ENCODE results near the gene RAVER1. TPM values are rescaled to one million over a fixed set of nuclear protein-coding genes. Genes with fewer than 3 reads are reported as not detected.

The RAVER1 gene
- total RNA-seq, 1 experiment from 2014 or later: 55.6 TPM

DNA sequence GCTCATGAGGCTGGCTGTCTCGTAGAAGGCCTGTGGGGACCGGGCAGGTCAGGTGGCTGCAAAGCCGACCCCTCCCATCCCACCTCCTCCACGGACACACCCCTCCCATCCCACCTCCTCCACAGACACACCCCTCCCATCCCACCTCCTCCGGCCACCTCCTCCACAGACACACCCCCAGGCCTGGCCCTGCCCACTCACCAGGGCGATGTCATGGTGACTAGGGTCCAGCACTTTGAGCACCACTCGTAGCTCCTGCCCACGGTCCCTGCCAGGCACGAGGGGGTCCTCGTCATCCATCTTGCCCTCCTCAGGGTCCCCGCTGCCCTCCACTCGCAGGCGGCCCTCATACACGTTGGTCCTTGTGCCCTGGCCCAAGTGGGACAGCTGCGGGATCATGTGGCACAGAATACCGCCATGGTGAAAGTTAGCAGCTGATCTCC lies 28.3 kb upstream of the RAVER1 start:
- BruUV-seq (replicated peaks): no TSS peak

DNA sequence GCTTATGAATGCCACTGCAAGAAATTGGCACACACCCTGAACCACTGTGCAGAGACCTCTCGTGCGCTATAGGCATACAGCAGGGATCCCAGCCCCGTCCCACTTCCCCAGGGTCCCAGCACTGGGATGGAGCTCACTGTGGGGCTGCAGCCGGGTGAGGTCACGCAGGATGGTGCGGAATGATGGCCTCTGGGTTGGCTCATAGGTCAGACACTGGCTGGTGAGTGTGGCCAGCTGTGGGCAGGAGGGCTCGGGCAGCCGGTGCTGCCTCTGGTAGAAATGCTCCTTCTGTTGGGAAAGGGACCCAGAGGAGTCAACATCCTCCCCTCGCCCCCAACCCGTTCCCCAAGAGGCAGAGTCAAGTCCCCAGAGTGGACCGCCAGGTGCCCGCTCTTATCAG lies 23.1 kb upstream of the RAVER1 start:
- Histone ChIP-seq H3K27ac (ENCODE audit: low read length) (no peak overlapping the region), H3K27me3 (ENCODE audit: control insufficient read depth, insufficient read depth, low read length) (no peaks in the 10 kb centered on the region), H3K36me3 (ENCODE audit: control insufficient read depth, insufficient read depth, low read length) (no peaks in the 10 kb centered on the region), H3K4me3 (ENCODE audit: low read depth in 2 of 2, low read length in 2 of 2) (no peak overlapping the region), H3K9me3 (ENCODE audit: control insufficient read depth, insufficient read depth, low read depth, low read length) (no peaks in the 10 kb centered on the region), H3K4me1 (ENCODE audit: control insufficient read depth, insufficient read depth, low read length) (no peaks in the 10 kb centered on the region)
- ChIA-PET CTCF (no interaction called here), POLR2A (interaction anchor here (0.6 kb wide), 1 partner anchor 14 kb away, joined by 3 read pairs; no protein-coding TSS in a partner anchor)
- intact Hi-C loops (cut with micrococcal nuclease; ENCODE audit: unreplicated experiment): no loop called here
- no TSS peak for BruUV-seq (replicated peaks)
- in situ Hi-C loops (cut with HindIII; ENCODE audit: low pct_unique_long_range_greater_than_20kb, low sequenced_read_pairs): no loop called here
- no peak for TF ChIP-seq TCF7L2 (IDR thresholded peaks at IDR 0.05; ENCODE audit: low read depth, low read length)
- TF ChIP-seq CTCF (IDR thresholded peaks at IDR 0.05): no peak
- TF ChIP-seq POLR2AphosphoS5 (IDR thresholded peaks at IDR 0.05; ENCODE audit: low read depth, low read length): no peak
- TF ChIP-seq SIN3A (IDR thresholded peaks at IDR 0.05; ENCODE audit: borderline replicate concordance, insufficient read depth, low read depth, low read length): no peak
- TF ChIP-seq REST (IDR thresholded peaks at IDR 0.05; ENCODE audit: insufficient read depth in 1 of 2, low read depth in 2 of 2, low read length in 1 of 2): no peak
- ATAC-seq (no peak), DNase-seq (ENCODE audit: low read depth, low spot score) (no peak)

More for the DNA sequence above, 28.3 kb upstream of the RAVER1 start:
- DNase-seq (ENCODE audit: low read depth, low spot score) (no peak), ATAC-seq (no peak)
- Histone ChIP-seq H3K36me3 (ENCODE audit: control insufficient read depth, insufficient read depth, low read length) (no peaks in the 10 kb centered on the region), H3K4me1 (ENCODE audit: control insufficient read depth, insufficient read depth, low read length) (no peaks in the 10 kb centered on the region), H3K9me3 (ENCODE audit: control insufficient read depth, insufficient read depth, low read depth, low read length) (no peaks in the 10 kb centered on the region), H3K27ac (ENCODE audit: low read length) (no peak overlapping the region), H3K4me3 (ENCODE audit: low read depth in 2 of 2, low read length in 2 of 2) (no peak overlapping the region), H3K27me3 (ENCODE audit: control insufficient read depth, insufficient read depth, low read length) (no peaks in the 10 kb centered on the region)
- POLR2A ChIA-PET: no interaction called here
- TF ChIP-seq TCF7L2 (IDR thresholded peaks at IDR 0.05; ENCODE audit: low read depth, low read length): no peak
- TF ChIP-seq CTCF (IDR thresholded peaks at IDR 0.05): no peak
- CTCF ChIA-PET: no interaction called here
- in situ Hi-C loops (cut with HindIII; ENCODE audit: low pct_unique_long_range_greater_than_20kb, low sequenced_read_pairs): no loop called here
- intact Hi-C loops (cut with micrococcal nuclease; ENCODE audit: unreplicated experiment): no loop called here

All from Panc1 (cell line).